K562 (cell line): ENCODE results near the gene RFWD3. TPM values are rescaled to one million over a fixed set of nuclear protein-coding genes. Genes with fewer than 3 reads are reported as not detected.

Experiments
- ATAC-seq: fragments of 200-7000 bp; cut with Tn5 transposase; 3 replicates; pipeline ENCODE4 v1.9.1; 2020; ENCODE audit warnings: moderate library complexity
- BruUV-seq: library from RNA; stranded (reverse); fragments of 400-500 nt; replicated peaks from 2 replicates; lab custom pipeline; 2021; lab: Mats Ljungman, UMichigan
- CTCF ChIA-PET: fragments of 300-600 bp; formaldehyde crosslinking; extraction: SDS; loops from one replicate; lab custom pipeline; 2021; ENCODE audit warnings: low intra/inter-chr PET ratio; lab: Yijun Ruan, JAX
- POLR2A ChIA-PET: fragments of 300-600, 350-650 bp; sonication (Branson Sonifier 250); formaldehyde crosslinking; extraction: SDS; loops from one replicate; lab custom pipeline; 2021; ENCODE audit warnings: antibody characterized with exemption, inconsistent platforms; lab: Yijun Ruan, JAX
- DNase-seq, 4 experiments: peaks; one replicate each; pipeline versions ENCODE4 v3.0.0 to v3.0.0-alpha.2; 2011 to 2018; ENCODE audit warnings: low spot score in 3 of 4, mixed read lengths in 3 of 4; ENCODE audit errors: extremely low read depth in 1 of 4
- FAIRE-seq: peaks from 2 replicates; lab custom pipeline; 2011; peaks lifted over from hg19 to GRCh38; lab: Jason Lieb, UNC
- H2AFZ ChIP-seq: 2 replicates; pipeline ENCODE4 v1.6.0; 2011; ENCODE audit warnings: low read depth, low read length, control low read depth, inconsistent platforms
- H3K27ac ChIP-seq: fragments of 200-600 bp; 3 replicates; pipeline ENCODE4 v1.8.0; 2011; ENCODE audit warnings: low read depth, mild to moderate bottlenecking, control low read depth, inconsistent platforms, low read length, moderate library complexity, mixed read lengths; ENCODE audit errors: extremely low read depth
- H3K27me3 ChIP-seq, 2 experiments: fragments of 300-600 bp in 1 of 2; 2 replicates in 1 of 2; 3 replicates in 1 of 2; pipeline versions ENCODE4 v1.6.0 to v1.8.0; 2011; ENCODE audit warnings: inconsistent platforms in 2 of 2, low read length in 2 of 2, mild to moderate bottlenecking in 1 of 2, mixed read lengths in 1 of 2, moderate library complexity in 1 of 2; ENCODE audit not compliant: control insufficient read depth in 2 of 2, insufficient read depth in 2 of 2
- H3K36me3 ChIP-seq: fragments of 300-600 bp; 3 replicates; pipeline ENCODE4 v1.8.0; 2011; ENCODE audit warnings: mild to moderate bottlenecking, low read length, inconsistent platforms; ENCODE audit not compliant: control insufficient read depth, insufficient read depth
- H3K4me1 ChIP-seq, 2 experiments: fragments of 200-600 bp in 1 of 2; replicated peaks in 1 of 2; 2 replicates in 1 of 2; 3 replicates in 1 of 2; pipeline versions ENCODE4 v1.5.1 to v1.8.0; 2011; ENCODE audit warnings: inconsistent platforms in 2 of 2, low read length in 2 of 2, mild to moderate bottlenecking in 1 of 2, mixed read lengths in 1 of 2, moderate library complexity in 1 of 2; ENCODE audit not compliant: control insufficient read depth in 2 of 2, insufficient read depth in 2 of 2
- H3K4me2 ChIP-seq: 2 replicates; pipeline ENCODE4 v1.6.1; 2011; ENCODE audit warnings: low read length, control low read depth, inconsistent platforms, mixed read lengths; ENCODE audit not compliant: insufficient read depth
- H3K4me3 ChIP-seq: fragments of 200-600 bp; sonication (generic), shearing (Covaris generic); 2 replicates; pipeline ENCODE4 v1.5.1; 2016; ENCODE audit warnings: control low read depth, inconsistent platforms
- H3K79me2 ChIP-seq: fragments of 200-600 bp; 3 replicates; pipeline ENCODE4 v1.8.0; 2011; ENCODE audit warnings: low read length, inconsistent platforms; ENCODE audit not compliant: control insufficient read depth, insufficient read depth
- H3K9ac ChIP-seq, 2 experiments: 2 replicates each; pipeline versions ENCODE4 v1.6.0 to v1.6.1; 2011; ENCODE audit warnings: low read depth in 2 of 2, low read length in 2 of 2, control low read depth in 1 of 2, inconsistent platforms in 1 of 2, mild to moderate bottlenecking in 1 of 2, mixed read lengths in 1 of 2; ENCODE audit not compliant: insufficient read depth in 1 of 2
- H3K9me1 ChIP-seq: one replicate; pipeline ENCODE4 v1.6.0; 2011; ENCODE audit warnings: inconsistent platforms, mild to moderate bottlenecking, low read length, moderate library complexity; ENCODE audit not compliant: control insufficient read depth, insufficient read depth
- H3K9me3 ChIP-seq: replicated peaks from 2 replicates; pipeline ENCODE4 v1.5.1; 2011; ENCODE audit warnings: low read depth, low read length, inconsistent platforms; ENCODE audit not compliant: control insufficient read depth, insufficient read depth
- H4K20me1 ChIP-seq: replicated peaks from 2 replicates; pipeline ENCODE4 v1.6.1; 2011; ENCODE audit warnings: low read length, inconsistent platforms, mixed read lengths; ENCODE audit not compliant: control insufficient read depth, insufficient read depth
- ASH1L ChIP-seq: fragments of 450-650 bp; IDR thresholded peaks from 2 replicates; pipeline ENCODE4 v1.6.1; 2018; ENCODE audit warnings: borderline replicate concordance, mild to moderate bottlenecking, low read depth; ENCODE audit not compliant: partially characterized antibody
- CBFA2T3 ChIP-seq: fragments of 450-650 bp; IDR thresholded peaks from 2 replicates; pipeline ENCODE4 v1.6.1; 2017
- CBX3 ChIP-seq, 2 experiments: IDR thresholded peaks; 1 replicate in 1 of 2; 2 replicates in 1 of 2; pipeline ENCODE4 v1.6.1; 2012; ENCODE audit warnings: inconsistent platforms in 2 of 2, low read length in 2 of 2, borderline replicate concordance in 1 of 2, control low read depth in 1 of 2
- CEBPB ChIP-seq: fragments of 450-650 bp; IDR thresholded peaks from 2 replicates; pipeline ENCODE4 v1.6.1; 2016; ENCODE audit warnings: missing genetic modification characterization, missing compliant biosample characterization
- CLOCK ChIP-seq: fragments of 250-450 bp; sonication (Bioruptor Pico); IDR thresholded peaks from 2 replicates; pipeline ENCODE4 v1.4.0; 2020; ENCODE audit warnings: mild to moderate bottlenecking, moderate library complexity, borderline replicate concordance
- CREM ChIP-seq: IDR thresholded peaks from 2 replicates; pipeline ENCODE4 v1.6.1; 2014; ENCODE audit warnings: antibody characterized with exemption, low read depth
- JUN ChIP-seq, 2 experiments: sonication (generic) in 1 of 2; formaldehyde crosslinking in 1 of 2; IDR thresholded peaks; 2 replicates each; pipeline versions ENCODE4 v1.6.1 to v1.8.0; 2012 to 2022; ENCODE audit warnings: borderline replicate concordance in 2 of 2, mild to moderate bottlenecking in 2 of 2, improper control_type of control experiment in 1 of 2, low read depth in 1 of 2, low read length in 1 of 2, missing genetic modification reagents in 1 of 2
- KDM2B ChIP-seq: fragments of 250-450 bp; sonication (Bioruptor Pico); IDR thresholded peaks from 2 replicates; pipeline ENCODE4 v1.8.0; 2021; ENCODE audit warnings: mild to moderate bottlenecking, moderate library complexity
- MAFG ChIP-seq: fragments of 450-650 bp; conservative IDR thresholded peaks from 2 replicates; pipeline ENCODE4 v1.6.1; 2016; ENCODE audit warnings: missing genetic modification characterization, missing compliant biosample characterization
- MBD2 ChIP-seq: sonication (generic); IDR thresholded peaks from 2 replicates; pipeline ENCODE4 v1.6.1; 2016; ENCODE audit warnings: low read depth, borderline replicate concordance
- MCM7 ChIP-seq, 2 experiments: fragments of 450-650 bp; IDR thresholded peaks; 2 replicates each; pipeline ENCODE4 v1.6.1; 2016 to 2018
- MYNN ChIP-seq, 2 experiments: sonication (generic); formaldehyde crosslinking in 1 of 2; IDR thresholded peaks; 2 replicates each; pipeline versions ENCODE4 v1.5.0 to v1.6.1; 2016 to 2020; ENCODE audit warnings: antibody characterized with exemption in 1 of 2, missing genetic modification reagents in 1 of 2
- NCOR1 ChIP-seq: fragments of 450-650 bp; IDR thresholded peaks from 2 replicates; pipeline ENCODE4 v1.6.1; 2016; ENCODE audit warnings: mild to moderate bottlenecking, moderate library complexity
- RHOXF2B ChIP-seq: fragments of 250-450 bp; sonication (Bioruptor Pico); conservative IDR thresholded peaks from 2 replicates; pipeline ENCODE4 v1.5.1; 2021
- SNIP1 ChIP-seq: fragments of 450-650 bp; IDR thresholded peaks from 2 replicates; pipeline ENCODE4 v1.7.1; 2017; ENCODE audit warnings: low read depth, mild to moderate bottlenecking
- SRF ChIP-seq, 2 experiments: fragments of 250-450, 450-650 bp in 1 of 2; sonication (Bioruptor Pico) in 1 of 2; sonication (generic) in 1 of 2; formaldehyde crosslinking; IDR thresholded peaks; 2 replicates each; pipeline versions ENCODE4 v1.5.0 to v1.5.1; 2020 to 2022; ENCODE audit warnings: mild to moderate bottlenecking in 1 of 2, missing genetic modification reagents in 1 of 2
- TRIM25 ChIP-seq: fragments of 450-650 bp; IDR thresholded peaks from 2 replicates; pipeline ENCODE4 v1.7.0; 2016; ENCODE audit warnings: borderline replicate concordance
- ZNF121 ChIP-seq: sonication (generic); formaldehyde crosslinking; conservative IDR thresholded peaks from 2 replicates; pipeline ENCODE4 v1.8.0; 2022; ENCODE audit warnings: missing genetic modification reagents
- ZNF354B ChIP-seq: fragments of 250-450 bp; sonication (Bioruptor Pico); IDR thresholded peaks from 2 replicates; pipeline ENCODE4 v1.4.0; 2020
- ZNF76 ChIP-seq: fragments of 250-450 bp; sonication (Bioruptor Pico); IDR thresholded peaks from 2 replicates; pipeline ENCODE4 v1.4.0; 2020; ENCODE audit warnings: mild to moderate bottlenecking, moderate library complexity, borderline replicate concordance
- WGBS: fragments of 100-300 bp; shearing (Covaris generic); methylation state at CpG from one replicate; pipeline ENCODE4 v1.1.6; 2016; ENCODE audit warnings: low coverage, mixed read lengths; ENCODE audit not compliant: insufficient coverage; ENCODE audit errors: missing lambda C conversion rate; 5-methylcytosine and 5-hydroxymethylcytosine counted together
- in situ Hi-C: fragments of 300-500 bp; cut with MboI; formaldehyde crosslinking; loops from 4 replicates; pipeline ENCODE4 v1.15.0; 2018; ENCODE audit warnings: inconsistent platforms, mixed read lengths
- intact Hi-C: fragments of 100-400 bp; cut with micrococcal nuclease; formaldehyde crosslinking; loops from 2 replicates; pipeline ENCODE4 v1.14.2; 2022
- polyA plus RNA-seq, 8 experiments: library from polyadenylated mRNA; depleted of rRNA in 4 of 8; stranded (reverse) in 5 of 8; unstranded in 3 of 8; fragments of >200 nt; fragmentation: Nextera tagmentation in 2 of 8; fragmentation: Illumina TruSeq in 1 of 8; extraction: Ambion mirVana in 2 of 8; extraction: Trizol in 1 of 8; gene quantifications; 2 replicates each; pipeline versions ENCODE4 v1.2.1 to v1.2.3, GENCODE V29; 2011 to 2014; ENCODE audit warnings: inconsistent platforms in 1 of 8, missing spikeins in 1 of 8
- total RNA-seq, 7 experiments: library from RNA; depleted of rRNA in 6 of 7; stranded (reverse); fragments of >200 nt in 6 of 7; fragmentation: Illumina TruSeq in 2 of 7; extraction: Trizol in 2 of 7; gene quantifications; 2 replicates each; pipeline versions ENCODE4 v1.2.1 to v1.2.3, GENCODE V29; 2011 to 2021; ENCODE audit warnings: low replicate concordance in 1 of 7

The RFWD3 gene
- total and polyA plus RNA-seq, 9 of the 15 experiments (the other 6 are each of a cell fraction or from before 2014, with no cell fraction given), result 20.8 to 121 (median 79.0) TPM

- peak overlapping the region; percentile 90 for H3K4me2 ChIP-seq
- peaks cover 78% of the 10 kb centered on the region for H3K79me2 ChIP-seq
- FAIRE-seq (peak; percentile 26), DNase-seq (no peak), ATAC-seq (no peak)
- no peaks in the 10 kb centered on the region for H3K9me1 ChIP-seq
- POLR2A ChIA-PET, result interaction anchor here (1.2 kb wide), 2 partner anchors 13 to 36 kb away, joined by 4 read pairs; no protein-coding TSS in a partner anchor
- in situ Hi-C loops, result no loop called here
- no peaks in the 10 kb centered on the region for H3K27me3 ChIP-seq
- peak overlapping the region; percentile 27 to 59; a peak in 3 of 4 replicates for H3K9ac ChIP-seq
- CTCF ChIA-PET, result no interaction called here
- H2AFZ ChIP-seq, result no peak overlapping the region
- no TSS peak for BruUV-seq
- 8% methylated on average over 4 of the region's 4 CpGs for WGBS
- H3K27ac ChIP-seq, result peak overlapping the region; percentile 9
- H3K9me3 ChIP-seq, result no peaks in the 10 kb centered on the region
- H4K20me1 ChIP-seq, result 0 out of 2 replicates have a peak, but pooled peaks cover 4% of the 10 kb centered on the region
- H3K4me3 ChIP-seq, result peak overlapping the region; percentile 99; the same call in 1 of the 2 replicates
- H3K4me1 ChIP-seq, result peaks cover 14 to 23% of the 10 kb centered on the region in 2 experiments
- no peaks in the 10 kb centered on the region for H3K36me3 ChIP-seq
- intact Hi-C loops, result loop anchor here (5.0 kb wide), 1 partner anchor 42 kb away; no protein-coding TSS in a partner anchor
- no peak for TF ChIP-seq CREM
- TF ChIP-seq CLOCK (CRISPR knock-in tag), result no peak
- TF ChIP-seq ZNF121 (CRISPR knock-in tag), result 0 out of 2 replicates have a peak, but pooled peaks have one; percentile 19
- no peak for TF ChIP-seq ZNF354B
- TF ChIP-seq CBX3 (IDR thresholded peaks at IDR 0.05; ENCODE audit: borderline replicate concordance in 1 of 2, low read length in 2 of 2), result no peak
- no peak for TF ChIP-seq KDM2B (CRISPR knock-in tag)
- TF ChIP-seq SNIP1, result peak; percentile 52; the same call in 1 of the 2 replicates
- no peak for TF ChIP-seq NCOR1
- no peak for TF ChIP-seq RHOXF2B (CRISPR knock-in tag)
- TF ChIP-seq ZNF76 (CRISPR knock-in tag), result no peak
- no peak for TF ChIP-seq MAFG (tag)
- no peak for TF ChIP-seq CEBPB (tag)
- no peak for TF ChIP-seq MBD2
- no peak for TF ChIP-seq SRF (CRISPR knock-in tag; IDR thresholded peaks at IDR 0.05)
- TF ChIP-seq MCM7 (IDR thresholded peaks at IDR 0.05), result no peak
- TF ChIP-seq MYNN (IDR thresholded peaks at IDR 0.05), result no peak
- TF ChIP-seq MYNN (CRISPR knock-in tag; IDR thresholded peaks at IDR 0.05), result no peak
- TF ChIP-seq ASH1L, result no peak
- TF ChIP-seq TRIM25, result no peak
- no peak for TF ChIP-seq CBFA2T3
- peak; percentile 62; the same call in 1 of the 2 replicates for TF ChIP-seq JUN (IDR thresholded peaks at IDR 0.05; ENCODE audit: borderline replicate concordance, low read depth, low read length)
- TF ChIP-seq JUN (CRISPR knock-in tag; IDR thresholded peaks at IDR 0.05; ENCODE audit: borderline replicate concordance), result no peak
Measured at GRCh38 chr16:74603848-74604247, 62.8 kb downstream of the RFWD3 start.
